Natural killer cell (primary cell): ENCODE results near the gene CCL16. TPM values are rescaled to one million over a fixed set of nuclear protein-coding genes. Genes with fewer than 3 reads are reported as not detected.
"Not testable (repeated sequence)": the region's sequence is repeated elsewhere in the genome, so short reads cannot be mapped to it uniquely, and the experiment has no call there.

Source experiments
- ATAC-seq, 3 donors: fragments of 150-1000 bp in 2 of 3; fragments of 200-7000 bp in 1 of 3; cut with Tn5 transposase; 1 replicate in 1 of 3; 2 replicates in 2 of 3; pipeline ENCODE4 v1.10.0; 2021; ENCODE audit warnings: mild to moderate bottlenecking in 2 of 3, moderate library complexity in 2 of 3
- DNase-seq, 2 donors: peaks; one replicate each; pipeline versions ENCODE4 v3.0.0 to v3.0.0-alpha.2; 2013 to 2021; ENCODE audit warnings: mixed read lengths in 1 of 2
- H3K27ac ChIP-seq: one replicate; pipeline ENCODE4 v1.5.1; 2013; ENCODE audit warnings: mild to moderate bottlenecking, low read length
- H3K27me3 ChIP-seq: one replicate; pipeline ENCODE4 v1.6.1; 2013; ENCODE audit warnings: low read length; ENCODE audit not compliant: control insufficient read depth, insufficient read depth
- H3K36me3 ChIP-seq: one replicate; pipeline ENCODE4 v1.6.1; 2013; ENCODE audit warnings: low read length; ENCODE audit not compliant: control insufficient read depth, insufficient read depth
- H3K4me1 ChIP-seq: one replicate; pipeline ENCODE4 v1.6.1; 2013; ENCODE audit warnings: low read length; ENCODE audit not compliant: control insufficient read depth, insufficient read depth
- H3K4me3 ChIP-seq: one replicate; pipeline ENCODE4 v1.5.1; 2013; ENCODE audit warnings: low read length
- H3K9me3 ChIP-seq: one replicate; pipeline ENCODE4 v1.6.1; 2013; ENCODE audit warnings: low read length; ENCODE audit not compliant: control insufficient read depth, insufficient read depth
- H3K27ac Mint-ChIP-seq, 2 donors: one replicate each; pipeline ENCODE4 v1.8.0; 2022; ENCODE audit warnings: mild to moderate bottlenecking in 2 of 2, mixed read lengths in 2 of 2, moderate library complexity in 1 of 2
- H3K27me3 Mint-ChIP-seq, 2 donors: one replicate each; pipeline ENCODE4 v1.8.0; 2022; ENCODE audit warnings: low read depth in 2 of 2, mixed read lengths in 2 of 2
- H3K36me3 Mint-ChIP-seq: one replicate; pipeline ENCODE4 v1.8.0; 2022; ENCODE audit warnings: mixed read lengths
- H3K4me1 Mint-ChIP-seq, 2 donors: one replicate each; pipeline ENCODE4 v1.8.0; 2022; ENCODE audit warnings: mixed read lengths in 2 of 2
- H3K4me3 Mint-ChIP-seq: one replicate; pipeline ENCODE4 v1.8.0; 2022; ENCODE audit warnings: mild to moderate bottlenecking, moderate library complexity, mixed read lengths
- H3K9me3 Mint-ChIP-seq, 2 donors: one replicate each; pipeline ENCODE4 v1.8.0; 2022; ENCODE audit warnings: mixed read lengths in 2 of 2
- WGBS: methylation state at CpG from one replicate; pipeline ENCODE4 v1.1.7; 2013; ENCODE audit warnings: missing lambda C conversion rate; ENCODE audit not compliant: insufficient coverage; 5-methylcytosine and 5-hydroxymethylcytosine counted together
- intact Hi-C: fragments of 100-400 bp; cut with micrococcal nuclease; formaldehyde crosslinking; loops from one replicate; pipeline ENCODE4 v1.14.2; 2022
- total RNA-seq, 4 donors: library from RNA; stranded (reverse); fragments of 120-200 nt in 1 of 4; gene quantifications; one replicate each; pipeline versions ENCODE4 v1.2.3 to v1.2.4, GENCODE V29; 2013 to 2022
- TF ChIP-seq, protein P1 (sequence below): fragments of 200-600 bp; IDR thresholded peaks from one replicate; pipeline ENCODE4 v1.8.0; 2022; ENCODE audit warnings: antibody characterized with exemption

CCL16 gene
- total RNA-seq, 3 donors from 2014 or later (not counting 1 experiment from before 2014, with no cell fraction given) = not detected

- DNase-seq = no peak
- H3K4me3 ChIP-seq = no peak overlapping the region
- peak overlapping the region; percentile 50 to 68 for H3K27ac Mint-ChIP-seq
- H3K27me3 ChIP-seq = no peaks in the 10 kb centered on the region
- no peak overlapping the region for H3K4me3 Mint-ChIP-seq
- intact Hi-C loops = no loop called here
- no peaks in the 10 kb centered on the region for H3K9me3 ChIP-seq
- TF ChIP-seq, protein P1, sequence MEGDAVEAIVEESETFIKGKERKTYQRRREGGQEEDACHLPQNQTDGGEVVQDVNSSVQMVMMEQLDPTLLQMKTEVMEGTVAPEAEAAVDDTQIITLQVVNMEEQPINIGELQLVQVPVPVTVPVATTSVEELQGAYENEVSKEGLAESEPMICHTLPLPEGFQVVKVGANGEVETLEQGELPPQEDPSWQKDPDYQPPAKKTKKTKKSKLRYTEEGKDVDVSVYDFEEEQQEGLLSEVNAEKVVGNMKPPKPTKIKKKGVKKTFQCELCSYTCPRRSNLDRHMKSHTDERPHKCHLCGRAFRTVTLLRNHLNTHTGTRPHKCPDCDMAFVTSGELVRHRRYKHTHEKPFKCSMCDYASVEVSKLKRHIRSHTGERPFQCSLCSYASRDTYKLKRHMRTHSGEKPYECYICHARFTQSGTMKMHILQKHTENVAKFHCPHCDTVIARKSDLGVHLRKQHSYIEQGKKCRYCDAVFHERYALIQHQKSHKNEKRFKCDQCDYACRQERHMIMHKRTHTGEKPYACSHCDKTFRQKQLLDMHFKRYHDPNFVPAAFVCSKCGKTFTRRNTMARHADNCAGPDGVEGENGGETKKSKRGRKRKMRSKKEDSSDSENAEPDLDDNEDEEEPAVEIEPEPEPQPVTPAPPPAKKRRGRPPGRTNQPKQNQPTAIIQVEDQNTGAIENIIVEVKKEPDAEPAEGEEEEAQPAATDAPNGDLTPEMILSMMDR = no peak
- no peak for ATAC-seq
- no peaks in the 10 kb centered on the region for H3K27me3 Mint-ChIP-seq
- no peaks in the 10 kb centered on the region for H3K36me3 Mint-ChIP-seq
- H3K9me3 Mint-ChIP-seq = no peaks in the 10 kb centered on the region
- 80% methylated on average over 7 of the region's 9 CpGs for WGBS
- H3K4me1 Mint-ChIP-seq = peaks cover 21 to 26% of the 10 kb centered on the region in 2 donors
- no peak overlapping the region for H3K27ac ChIP-seq
- no peaks in the 10 kb centered on the region for H3K36me3 ChIP-seq
- peaks cover 7% of the 10 kb centered on the region for H3K4me1 ChIP-seq
These were observed 38.6 kb downstream of the CCL16 start for GRCh38 chr17:35942588-35943186.

DNA sequence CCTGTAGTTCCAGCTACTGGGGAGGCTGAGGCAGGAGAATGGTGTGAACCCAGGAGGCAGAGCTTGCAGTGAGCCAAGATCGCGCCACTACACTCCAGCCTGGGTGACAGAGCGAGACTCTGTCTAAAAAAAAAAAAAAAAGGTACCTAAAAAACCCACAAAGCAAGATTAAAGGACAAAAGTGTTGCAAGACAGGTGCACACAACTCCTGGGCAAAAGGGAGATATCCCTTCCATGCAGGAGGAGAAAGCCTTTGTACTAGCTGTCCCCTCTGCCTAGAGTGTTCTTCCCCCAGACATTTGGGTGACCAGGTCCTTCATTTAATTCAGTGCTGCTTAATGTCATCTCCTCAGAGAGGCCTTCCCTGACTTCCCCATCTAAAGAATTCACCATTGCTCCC, 42.8 kb downstream of the CCL16 start:
- H3K36me3 Mint-ChIP-seq, intact Hi-C loops, H3K27ac Mint-ChIP-seq, H3K4me1 ChIP-seq, H3K9me3 Mint-ChIP-seq, H3K4me3 Mint-ChIP-seq, ATAC-seq, H3K27me3 ChIP-seq, H3K27me3 Mint-ChIP-seq, DNase-seq, H3K9me3 ChIP-seq, H3K36me3 ChIP-seq, H3K27ac ChIP-seq, H3K4me3 ChIP-seq: not testable (repeated sequence)
- H3K4me1 Mint-ChIP-seq = peaks cover 25 to 26% of the 10 kb centered on the region in 2 donors
- WGBS = 100% methylated on average over 3 of the region's 3 CpGs

DNA sequence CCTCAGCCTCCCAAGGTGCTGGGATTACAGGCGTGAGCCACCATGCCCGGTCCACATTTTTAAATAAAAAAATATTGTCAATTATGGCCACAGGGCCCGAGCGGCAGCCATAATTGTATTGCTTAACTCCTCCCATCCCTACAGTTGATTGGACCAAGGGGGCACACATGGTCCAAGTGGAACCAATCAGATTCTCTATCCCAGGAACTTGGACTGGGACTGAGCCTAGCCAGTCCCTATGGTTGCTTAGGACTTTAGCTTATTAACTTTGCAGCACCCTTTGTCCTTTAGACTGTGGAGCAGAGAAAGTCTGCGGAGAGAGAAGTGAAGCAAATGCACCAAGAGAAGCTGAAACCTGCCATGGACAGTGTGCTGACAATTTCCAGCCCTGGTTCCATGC, 45.2 kb downstream of the CCL16 start:
- 97% methylated on average over 5 of the region's 5 CpGs for WGBS
- H3K36me3 ChIP-seq = no peaks in the 10 kb centered on the region
- Mint-ChIP-seq H3K27me3 (no peaks in the 10 kb centered on the region), H3K4me3 (no peak overlapping the region), H3K36me3 (no peaks in the 10 kb centered on the region), H3K4me1 (peaks cover 14 to 15% of the 10 kb centered on the region in 2 donors), H3K27ac (no peak overlapping the region), H3K9me3 (no peaks in the 10 kb centered on the region)
- no peaks in the 10 kb centered on the region for H3K4me1 ChIP-seq
- TF ChIP-seq, protein P1 = no peak
- no peak overlapping the region for H3K4me3 ChIP-seq
- no peak for ATAC-seq
- DNase-seq = no peak
- intact Hi-C loops = no loop called here
- no peak overlapping the region for H3K27ac ChIP-seq
- H3K27me3 ChIP-seq = no peaks in the 10 kb centered on the region
- no peaks in the 10 kb centered on the region for H3K9me3 ChIP-seq

DNA sequence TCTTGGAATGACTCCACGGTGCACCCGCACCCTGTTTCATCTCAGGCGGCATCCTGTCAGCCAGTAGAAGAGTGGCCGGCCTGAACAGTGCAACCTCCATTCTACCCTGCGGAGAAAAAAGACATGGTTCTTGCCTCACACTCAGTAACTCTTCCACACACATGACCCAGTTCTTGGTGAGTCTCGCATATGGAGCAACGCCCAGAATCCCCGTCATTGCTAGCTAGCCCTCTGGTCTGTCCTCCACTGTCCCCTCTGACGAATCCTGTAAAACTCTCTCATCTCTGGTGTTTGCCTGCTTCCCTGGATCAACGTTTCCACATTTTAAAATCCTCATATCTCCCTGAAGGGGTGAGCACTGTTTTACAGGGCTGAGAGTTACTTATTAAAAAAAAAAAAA, 46.5 kb downstream of the CCL16 start:
- no peaks in the 10 kb centered on the region for H3K27me3 ChIP-seq
- H3K9me3 ChIP-seq = no peaks in the 10 kb centered on the region
- H3K4me3 ChIP-seq = no peak overlapping the region
- no peaks in the 10 kb centered on the region for H3K36me3 ChIP-seq
- no peak overlapping the region for H3K27ac ChIP-seq
- DNase-seq = no peak
- WGBS = 88% methylated on average over 10 of the region's 10 CpGs
- H3K36me3 Mint-ChIP-seq = no peaks in the 10 kb centered on the region
- no peaks in the 10 kb centered on the region for H3K27me3 Mint-ChIP-seq
- no peak overlapping the region for H3K4me3 Mint-ChIP-seq
- H3K9me3 Mint-ChIP-seq = no peaks in the 10 kb centered on the region
- intact Hi-C loops = loop anchor here (5.0 kb wide), 1 partner anchor 87 kb away; no protein-coding TSS in a partner anchor
- no peak overlapping the region for H3K27ac Mint-ChIP-seq
- H3K4me1 ChIP-seq = peaks cover 11% of the 10 kb centered on the region
- TF ChIP-seq, protein P1 = no peak
- H3K4me1 Mint-ChIP-seq = peaks cover 23 to 27% of the 10 kb centered on the region in 2 donors
- no peak for ATAC-seq
